HG03159 (cell line): ENCODE results near the gene ACOT7.
"Not testable (repeated sequence)": the region's sequence is repeated elsewhere in the genome, so short reads cannot be mapped to it uniquely, and the experiment has no call there.

Source experiments
- ATAC-seq: cut with Tn5 transposase; IDR thresholded peaks from one replicate; pipeline ENCODE4 v1.9.1; 2021; ENCODE audit warnings: mild to moderate bottlenecking, moderate library complexity; ENCODE audit not compliant: unreplicated experiment

Gene ACOT7

GRCh38 chr1:6317098-6317760 lies 76.3 kb downstream of the ACOT7 start:
- ATAC-seq: no peak

- no peak for ATAC-seq
These were observed 77.1 kb downstream of the ACOT7 start for GRCh38 chr1:6316240-6317097.

GRCh38 chr1:6314503-6314902 lies 79.1 kb downstream of the ACOT7 start:
- ATAC-seq: no peak

GRCh38 chr1:6313393-6314200 lies 80.0 kb downstream of the ACOT7 start:
- no peak for ATAC-seq

- ATAC-seq: no peak
These were observed 83.3 kb downstream of the ACOT7 start for GRCh38 chr1:6310116-6310848.

- no peak for ATAC-seq
These were observed 84.0 kb downstream of the ACOT7 start for GRCh38 chr1:6309564-6309963.

- no peak for ATAC-seq
These were observed 85.1 kb downstream of the ACOT7 start for GRCh38 chr1:6308449-6308848.

- not testable (repeated sequence) for ATAC-seq
These were observed 85.9 kb downstream of the ACOT7 start for GRCh38 chr1:6307682-6308081.

- ATAC-seq: no peak
These were observed 86.5 kb downstream of the ACOT7 start for GRCh38 chr1:6307099-6307498.

GRCh38 chr1:6303397-6304012 lies 90.1 kb downstream of the ACOT7 start:
- no peak for ATAC-seq

- no peak for ATAC-seq
These were observed 91.0 kb downstream of the ACOT7 start for GRCh38 chr1:6302568-6302967.

GRCh38 chr1:6301526-6301925 lies 92.0 kb downstream of the ACOT7 start:
- ATAC-seq: no peak

- no peak for ATAC-seq
These were observed 93.1 kb downstream of the ACOT7 start for GRCh38 chr1:6300342-6301048.

- no peak for ATAC-seq
These were observed 93.9 kb downstream of the ACOT7 start for GRCh38 chr1:6299557-6300165.

GRCh38 chr1:6298940-6299465 lies 94.6 kb downstream of the ACOT7 start:
- no peak for ATAC-seq

- no peak for ATAC-seq
These were observed 95.0 kb downstream of the ACOT7 start for GRCh38 chr1:6298530-6298929.

GRCh38 chr1:6295910-6296309 lies 97.7 kb downstream of the ACOT7 start:
- ATAC-seq: no peak

GRCh38 chr1:6294890-6295556 lies 98.5 kb downstream of the ACOT7 start:
- ATAC-seq: no peak
